ENCODE results near the gene EFNA3.

- no peak for TF ChIP-seq BRF1 (IDR thresholded peaks at IDR 0.05; ENCODE audit: borderline replicate concordance, extremely low read depth, insufficient read length)
- no peak for TF ChIP-seq MTA1 (IDR thresholded peaks at IDR 0.05; ENCODE audit: borderline replicate concordance)
Measured at GRCh38 chr1:155081472-155082300, 3.0 kb downstream of the EFNA3 start.
